WTC11 (cell line): ENCODE data around the gene DUSP9. TPM values are rescaled to one million over a fixed set of nuclear protein-coding genes. Genes with fewer than 3 reads are reported as not detected.
"Not testable (repeated sequence)": the region's sequence is repeated elsewhere in the genome, so short reads cannot be mapped to it uniquely, and the experiment has no call there.

ENCODE experiments used
- ATAC-seq: fragments of 200-7000 bp; cut with Tn5 transposase; 2 replicates; pipeline ENCODE4 v1.10.0; 2021; ENCODE audit warnings: mild to moderate bottlenecking, moderate library complexity
- CTCF ChIA-PET: fragments of 300-600 bp; sonication (Branson Sonifier 250); formaldehyde crosslinking; loops from one replicate; lab custom pipeline; 2021; ENCODE audit warnings: antibody characterized with exemption; lab: Charles Lee
- POLR2A ChIA-PET: fragments of 350-600 bp; sonication (Branson Sonifier 250); formaldehyde crosslinking; loops from one replicate; lab custom pipeline; 2021; ENCODE audit warnings: antibody characterized with exemption; lab: Charles Lee
- DNase-seq: peaks from one replicate; pipeline ENCODE4 v3.0.0; 2021; ENCODE audit warnings: low spot score
- H3K27ac Mint-ChIP-seq: 2 replicates; pipeline ENCODE4 v1.8.0; 2021; ENCODE audit warnings: mixed read lengths
- H3K27me3 Mint-ChIP-seq: 2 replicates; pipeline ENCODE4 v1.8.0; 2021; ENCODE audit warnings: low read depth, mild to moderate bottlenecking, moderate library complexity, mixed read lengths
- H3K36me3 Mint-ChIP-seq: 2 replicates; pipeline ENCODE4 v1.8.0; 2021; ENCODE audit warnings: mixed read lengths
- H3K4me1 Mint-ChIP-seq: 2 replicates; pipeline ENCODE4 v1.8.0; 2022; ENCODE audit warnings: mixed read lengths
- H3K4me3 Mint-ChIP-seq: 2 replicates; pipeline ENCODE4 v1.8.0; 2021; ENCODE audit warnings: mild to moderate bottlenecking, moderate library complexity, mixed read lengths
- H3K9me3 Mint-ChIP-seq: 2 replicates; pipeline ENCODE4 v1.8.0; 2021; ENCODE audit warnings: mixed read lengths
- CBFB ChIP-seq: sonication (generic); formaldehyde crosslinking; IDR thresholded peaks from 2 replicates; pipeline ENCODE4 v1.8.1; 2022; ENCODE audit warnings: mild to moderate bottlenecking, low read depth, missing genetic modification reagents
- EMX1 ChIP-seq: fragments of 250-450 bp; sonication (Bioruptor Pico); IDR thresholded peaks from 2 replicates; pipeline ENCODE4 v1.8.0; 2021; ENCODE audit warnings: mild to moderate bottlenecking
- HMGA2 ChIP-seq: fragments of 250-450 bp; sonication (Bioruptor Pico); IDR thresholded peaks from 2 replicates; pipeline ENCODE4 v1.4.0; 2021; ENCODE audit warnings: mild to moderate bottlenecking, moderate library complexity
- ZNF317 ChIP-seq: sonication (generic); formaldehyde crosslinking; IDR thresholded peaks from 2 replicates; pipeline ENCODE4 v1.8.1; 2023; ENCODE audit warnings: low read depth, mild to moderate bottlenecking, moderate library complexity, missing genetic modification reagents, borderline replicate concordance
- total RNA-seq: library from RNA; stranded (reverse); gene quantifications from 3 replicates; pipeline ENCODE4 v1.2.3, GENCODE V29; 2021
- TF ChIP-seq, protein P1 (sequence below): fragments of 250-450 bp; sonication (Bioruptor Pico); IDR thresholded peaks from 2 replicates; pipeline ENCODE4 v1.8.0; 2021; ENCODE audit warnings: mild to moderate bottlenecking
- TF ChIP-seq, protein P2 (sequence below): sonication (generic); formaldehyde crosslinking; IDR thresholded peaks from 2 replicates; pipeline ENCODE4 v1.8.0; 2022; ENCODE audit warnings: mild to moderate bottlenecking, missing genetic modification reagents
- TF ChIP-seq, protein P3 (sequence below): fragments of 250-450 bp; sonication (Bioruptor Pico); IDR thresholded peaks from 2 replicates; pipeline ENCODE4 v1.9.0; 2021; ENCODE audit warnings: mild to moderate bottlenecking, borderline replicate concordance
- TF ChIP-seq, protein P4 (sequence below): sonication (generic); formaldehyde crosslinking; IDR thresholded peaks from 2 replicates; pipeline ENCODE4 v1.8.1; 2022; ENCODE audit warnings: low read depth, missing genetic modification reagents, borderline replicate concordance

DUSP9 gene
- total RNA-seq, 1 experiment from 2014 or later: 2.5 TPM

DNA sequence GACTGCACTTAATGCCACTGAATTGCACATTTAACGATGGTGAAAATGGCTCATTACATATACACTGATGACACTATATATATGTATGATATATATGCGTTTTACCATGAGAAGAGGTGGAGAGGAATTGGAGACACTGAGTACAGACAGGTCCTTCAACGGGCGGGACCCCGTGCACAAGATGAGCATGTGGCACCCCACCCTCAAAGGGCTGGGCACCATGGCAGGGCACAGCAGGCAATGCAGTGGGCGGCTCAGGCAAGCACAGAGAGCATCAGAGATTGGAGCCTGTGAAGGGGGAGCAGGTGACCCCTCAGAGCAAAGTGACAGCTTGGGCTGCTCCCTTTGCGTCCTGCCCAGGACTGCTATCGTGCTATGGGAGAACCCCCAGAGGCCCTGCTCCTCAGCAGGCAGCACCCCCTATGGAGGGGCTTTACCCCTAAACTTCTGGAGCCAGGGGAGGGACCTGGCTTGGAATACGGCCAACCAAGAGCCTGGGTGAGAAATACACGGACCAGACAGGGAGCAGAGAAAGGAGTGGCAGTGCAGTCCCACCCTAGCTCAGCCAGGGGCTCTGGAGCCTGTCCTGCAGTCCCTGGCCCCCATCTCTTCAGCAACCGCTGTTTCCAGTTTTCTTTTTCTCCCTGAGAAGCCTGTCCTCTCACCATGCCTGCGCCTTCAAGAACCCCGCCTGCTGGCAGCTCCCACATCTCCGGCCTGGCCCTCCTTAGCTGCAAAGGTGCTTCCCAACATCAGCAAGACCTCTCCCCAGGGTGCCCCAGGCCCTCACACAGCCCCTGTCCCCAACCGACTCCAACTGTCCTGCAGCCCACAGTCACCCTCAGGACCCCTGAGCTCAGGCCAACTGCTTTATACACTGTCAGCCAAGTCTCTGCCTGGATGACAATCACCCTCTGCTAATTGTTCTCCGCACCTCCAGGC lies 51.2 kb downstream of the DUSP9 start:
- no peaks in the 10 kb centered on the region for H3K9me3 Mint-ChIP-seq
- CTCF ChIA-PET: interaction anchor here (1.2 to 2.6 kb wide), 2 partner anchors 10 to 120 kb away, joined by 3 to 6 read pairs; no protein-coding TSS in a partner anchor
- H3K36me3 Mint-ChIP-seq: peaks cover 6% of the 10 kb centered on the region; the same call in 1 of the 2 replicates
- peak overlapping the region; percentile 20; the same call in 1 of the 2 replicates for H3K27ac Mint-ChIP-seq
- ATAC-seq (no peak), DNase-seq (no peak)
- no peak overlapping the region for H3K4me3 Mint-ChIP-seq
- TF ChIP-seq EMX1 (CRISPR knock-in tag) (no peak), ZNF317 (CRISPR knock-in tag) (no peak), CBFB (CRISPR knock-in tag) (no peak)
- TF ChIP-seq, protein P1, sequence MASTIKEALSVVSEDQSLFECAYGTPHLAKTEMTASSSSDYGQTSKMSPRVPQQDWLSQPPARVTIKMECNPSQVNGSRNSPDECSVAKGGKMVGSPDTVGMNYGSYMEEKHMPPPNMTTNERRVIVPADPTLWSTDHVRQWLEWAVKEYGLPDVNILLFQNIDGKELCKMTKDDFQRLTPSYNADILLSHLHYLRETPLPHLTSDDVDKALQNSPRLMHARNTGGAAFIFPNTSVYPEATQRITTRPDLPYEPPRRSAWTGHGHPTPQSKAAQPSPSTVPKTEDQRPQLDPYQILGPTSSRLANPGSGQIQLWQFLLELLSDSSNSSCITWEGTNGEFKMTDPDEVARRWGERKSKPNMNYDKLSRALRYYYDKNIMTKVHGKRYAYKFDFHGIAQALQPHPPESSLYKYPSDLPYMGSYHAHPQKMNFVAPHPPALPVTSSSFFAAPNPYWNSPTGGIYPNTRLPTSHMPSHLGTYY (CRISPR knock-in tag): no peak
- TF ChIP-seq, all 79 proteins: peak for 0
- no peaks in the 10 kb centered on the region for H3K27me3 Mint-ChIP-seq
- POLR2A ChIA-PET: interaction anchor here (1.4 kb wide), 1 partner anchor 13 kb away, joined by 4 read pairs; no protein-coding TSS in a partner anchor
- H3K4me1 Mint-ChIP-seq: no peaks in the 10 kb centered on the region

DNA sequence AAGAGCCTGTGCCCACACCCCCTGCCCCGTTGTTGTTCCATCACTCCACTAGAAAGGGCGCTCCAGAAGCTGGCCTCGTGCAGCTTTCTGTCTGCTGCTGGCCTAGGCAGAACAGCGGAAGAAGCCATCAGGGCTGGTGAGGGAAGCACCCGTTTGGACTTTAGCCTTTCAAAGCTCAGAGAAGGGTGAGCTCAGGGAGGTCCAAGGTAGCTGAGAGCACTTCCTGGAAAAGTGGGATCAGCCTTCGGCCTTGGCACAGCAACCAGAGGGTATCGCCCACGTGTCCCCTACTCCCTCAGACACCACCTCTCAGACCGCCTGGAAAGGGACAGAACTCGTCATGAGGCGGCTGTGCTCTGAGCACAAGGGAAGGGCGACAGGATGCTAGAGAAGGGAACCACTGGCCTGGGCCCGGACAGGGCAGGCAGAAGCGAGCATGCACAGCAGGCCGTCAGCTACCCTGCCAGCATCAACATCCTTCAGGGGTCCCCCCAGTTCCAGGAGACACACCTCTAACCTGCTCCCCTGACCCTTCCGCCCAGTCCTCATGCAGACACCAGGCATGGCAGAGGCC lies 52.3 kb downstream of the DUSP9 start:
- not testable (repeated sequence) for H3K9me3 Mint-ChIP-seq, DNase-seq, H3K4me3 Mint-ChIP-seq, H3K27me3 Mint-ChIP-seq, H3K4me1 Mint-ChIP-seq, H3K36me3 Mint-ChIP-seq, ATAC-seq, H3K27ac Mint-ChIP-seq
- CTCF ChIA-PET: interaction anchor here (0.6 to 2.6 kb wide), 2 partner anchors 9 kb away, joined by 4 to 6 read pairs; no protein-coding TSS in a partner anchor
- POLR2A ChIA-PET: interaction anchor here (1.4 kb wide), 1 partner anchor 14 kb away, joined by 4 read pairs; no protein-coding TSS in a partner anchor

DNA sequence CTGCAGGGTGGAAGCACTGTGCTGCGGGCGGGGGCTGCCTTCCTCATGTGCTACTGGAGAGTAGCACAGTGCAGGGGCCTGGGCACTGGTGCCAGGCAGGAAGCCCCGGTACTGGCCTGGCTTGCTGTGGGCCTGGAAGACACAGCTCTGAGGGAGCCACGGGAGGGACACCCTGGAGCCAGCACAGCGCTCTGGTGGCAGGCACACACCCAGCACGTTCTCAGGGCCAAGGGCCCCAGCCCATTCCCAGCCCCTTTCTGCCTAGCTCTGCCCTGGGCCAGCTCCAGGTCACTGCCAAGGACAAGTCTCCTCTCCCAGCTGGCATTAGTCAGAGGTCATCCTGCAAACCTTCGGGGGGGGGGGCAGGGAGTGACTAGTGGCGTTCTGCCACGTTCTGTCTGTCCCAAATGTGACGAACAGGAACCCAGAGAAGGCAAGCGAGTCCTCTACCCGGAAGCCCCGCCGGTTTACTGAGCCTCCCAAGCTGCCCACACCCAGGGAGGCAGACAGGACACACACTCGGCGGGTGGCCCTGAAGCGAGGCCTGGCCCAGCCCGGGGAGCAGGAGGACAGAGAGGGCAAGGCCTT lies 52.9 kb downstream of the DUSP9 start:
- H3K4me1 Mint-ChIP-seq, H3K27ac Mint-ChIP-seq, POLR2A ChIA-PET, H3K4me3 Mint-ChIP-seq, H3K27me3 Mint-ChIP-seq, H3K9me3 Mint-ChIP-seq, H3K36me3 Mint-ChIP-seq, DNase-seq, ATAC-seq: not testable (repeated sequence)
- CTCF ChIA-PET: interaction anchor here (0.6 to 2.6 kb wide), 2 partner anchors 8 to 10 kb away, joined by 4 to 6 read pairs; no protein-coding TSS in a partner anchor

DNA sequence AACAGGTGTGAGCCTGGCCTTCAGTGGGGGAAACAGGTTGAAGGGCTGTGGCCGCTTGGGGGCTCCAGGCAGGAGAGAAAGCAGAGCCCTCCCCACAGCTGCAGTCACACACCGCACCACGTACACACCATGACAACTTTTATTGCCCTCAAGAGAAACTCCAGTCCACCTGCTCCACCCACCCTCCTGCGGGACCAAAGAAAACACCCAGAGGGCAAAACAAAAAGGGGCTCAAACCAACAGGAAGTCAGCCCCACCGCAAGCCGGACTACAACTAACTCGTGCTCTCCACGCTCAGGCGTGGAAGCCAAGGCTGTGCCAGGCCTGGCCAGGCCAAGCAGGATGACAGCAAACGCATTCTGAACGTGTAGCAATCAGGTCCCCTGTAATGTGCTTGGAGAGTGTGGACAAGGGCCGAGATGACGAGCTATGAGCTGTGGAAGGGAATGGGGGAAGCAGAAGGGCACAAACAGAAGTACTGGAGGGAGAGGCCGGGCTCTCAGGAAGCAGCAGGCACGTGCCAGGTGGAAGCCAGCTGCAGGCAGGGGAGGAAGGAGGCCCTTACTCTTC lies 53.5 kb downstream of the DUSP9 start:
- Mint-ChIP-seq H3K36me3 (peaks cover 4% of the 10 kb centered on the region; the same call in 1 of the 2 replicates), H3K9me3 (no peaks in the 10 kb centered on the region), H3K4me3 (no peak overlapping the region), H3K27ac (no peak overlapping the region), H3K4me1 (no peaks in the 10 kb centered on the region), H3K27me3 (no peaks in the 10 kb centered on the region)
- DNase-seq (no peak), ATAC-seq (no peak)
- TF ChIP-seq, protein P2, sequence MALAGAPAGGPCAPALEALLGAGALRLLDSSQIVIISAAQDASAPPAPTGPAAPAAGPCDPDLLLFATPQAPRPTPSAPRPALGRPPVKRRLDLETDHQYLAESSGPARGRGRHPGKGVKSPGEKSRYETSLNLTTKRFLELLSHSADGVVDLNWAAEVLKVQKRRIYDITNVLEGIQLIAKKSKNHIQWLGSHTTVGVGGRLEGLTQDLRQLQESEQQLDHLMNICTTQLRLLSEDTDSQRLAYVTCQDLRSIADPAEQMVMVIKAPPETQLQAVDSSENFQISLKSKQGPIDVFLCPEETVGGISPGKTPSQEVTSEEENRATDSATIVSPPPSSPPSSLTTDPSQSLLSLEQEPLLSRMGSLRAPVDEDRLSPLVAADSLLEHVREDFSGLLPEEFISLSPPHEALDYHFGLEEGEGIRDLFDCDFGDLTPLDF (CRISPR knock-in tag): no peak
- TF ChIP-seq, protein P3, sequence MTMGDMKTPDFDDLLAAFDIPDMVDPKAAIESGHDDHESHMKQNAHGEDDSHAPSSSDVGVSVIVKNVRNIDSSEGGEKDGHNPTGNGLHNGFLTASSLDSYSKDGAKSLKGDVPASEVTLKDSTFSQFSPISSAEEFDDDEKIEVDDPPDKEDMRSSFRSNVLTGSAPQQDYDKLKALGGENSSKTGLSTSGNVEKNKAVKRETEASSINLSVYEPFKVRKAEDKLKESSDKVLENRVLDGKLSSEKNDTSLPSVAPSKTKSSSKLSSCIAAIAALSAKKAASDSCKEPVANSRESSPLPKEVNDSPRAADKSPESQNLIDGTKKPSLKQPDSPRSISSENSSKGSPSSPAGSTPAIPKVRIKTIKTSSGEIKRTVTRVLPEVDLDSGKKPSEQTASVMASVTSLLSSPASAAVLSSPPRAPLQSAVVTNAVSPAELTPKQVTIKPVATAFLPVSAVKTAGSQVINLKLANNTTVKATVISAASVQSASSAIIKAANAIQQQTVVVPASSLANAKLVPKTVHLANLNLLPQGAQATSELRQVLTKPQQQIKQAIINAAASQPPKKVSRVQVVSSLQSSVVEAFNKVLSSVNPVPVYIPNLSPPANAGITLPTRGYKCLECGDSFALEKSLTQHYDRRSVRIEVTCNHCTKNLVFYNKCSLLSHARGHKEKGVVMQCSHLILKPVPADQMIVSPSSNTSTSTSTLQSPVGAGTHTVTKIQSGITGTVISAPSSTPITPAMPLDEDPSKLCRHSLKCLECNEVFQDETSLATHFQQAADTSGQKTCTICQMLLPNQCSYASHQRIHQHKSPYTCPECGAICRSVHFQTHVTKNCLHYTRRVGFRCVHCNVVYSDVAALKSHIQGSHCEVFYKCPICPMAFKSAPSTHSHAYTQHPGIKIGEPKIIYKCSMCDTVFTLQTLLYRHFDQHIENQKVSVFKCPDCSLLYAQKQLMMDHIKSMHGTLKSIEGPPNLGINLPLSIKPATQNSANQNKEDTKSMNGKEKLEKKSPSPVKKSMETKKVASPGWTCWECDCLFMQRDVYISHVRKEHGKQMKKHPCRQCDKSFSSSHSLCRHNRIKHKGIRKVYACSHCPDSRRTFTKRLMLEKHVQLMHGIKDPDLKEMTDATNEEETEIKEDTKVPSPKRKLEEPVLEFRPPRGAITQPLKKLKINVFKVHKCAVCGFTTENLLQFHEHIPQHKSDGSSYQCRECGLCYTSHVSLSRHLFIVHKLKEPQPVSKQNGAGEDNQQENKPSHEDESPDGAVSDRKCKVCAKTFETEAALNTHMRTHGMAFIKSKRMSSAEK (CRISPR knock-in tag): no peak
- TF ChIP-seq, protein P4, sequence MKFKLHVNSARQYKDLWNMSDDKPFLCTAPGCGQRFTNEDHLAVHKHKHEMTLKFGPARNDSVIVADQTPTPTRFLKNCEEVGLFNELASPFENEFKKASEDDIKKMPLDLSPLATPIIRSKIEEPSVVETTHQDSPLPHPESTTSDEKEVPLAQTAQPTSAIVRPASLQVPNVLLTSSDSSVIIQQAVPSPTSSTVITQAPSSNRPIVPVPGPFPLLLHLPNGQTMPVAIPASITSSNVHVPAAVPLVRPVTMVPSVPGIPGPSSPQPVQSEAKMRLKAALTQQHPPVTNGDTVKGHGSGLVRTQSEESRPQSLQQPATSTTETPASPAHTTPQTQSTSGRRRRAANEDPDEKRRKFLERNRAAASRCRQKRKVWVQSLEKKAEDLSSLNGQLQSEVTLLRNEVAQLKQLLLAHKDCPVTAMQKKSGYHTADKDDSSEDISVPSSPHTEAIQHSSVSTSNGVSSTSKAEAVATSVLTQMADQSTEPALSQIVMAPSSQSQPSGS (CRISPR knock-in tag): no peak
- TF ChIP-seq HMGA2 (CRISPR knock-in tag): no peak
- ChIA-PET POLR2A (no interaction called here), CTCF (interaction anchor here (2.6 kb wide), 1 partner anchor 8 kb away, joined by 6 read pairs; no protein-coding TSS in a partner anchor)
